ENCODE results near the gene NEUROG1. TPM values are rescaled to one million over a fixed set of nuclear protein-coding genes. Genes with fewer than 3 reads are reported as not detected.

Gene NEUROG1
- total and polyA plus RNA-seq, 2 of the 13 experiments (the other 11 are each of a cell fraction or from before 2014, with no cell fraction given): not detected

DNA sequence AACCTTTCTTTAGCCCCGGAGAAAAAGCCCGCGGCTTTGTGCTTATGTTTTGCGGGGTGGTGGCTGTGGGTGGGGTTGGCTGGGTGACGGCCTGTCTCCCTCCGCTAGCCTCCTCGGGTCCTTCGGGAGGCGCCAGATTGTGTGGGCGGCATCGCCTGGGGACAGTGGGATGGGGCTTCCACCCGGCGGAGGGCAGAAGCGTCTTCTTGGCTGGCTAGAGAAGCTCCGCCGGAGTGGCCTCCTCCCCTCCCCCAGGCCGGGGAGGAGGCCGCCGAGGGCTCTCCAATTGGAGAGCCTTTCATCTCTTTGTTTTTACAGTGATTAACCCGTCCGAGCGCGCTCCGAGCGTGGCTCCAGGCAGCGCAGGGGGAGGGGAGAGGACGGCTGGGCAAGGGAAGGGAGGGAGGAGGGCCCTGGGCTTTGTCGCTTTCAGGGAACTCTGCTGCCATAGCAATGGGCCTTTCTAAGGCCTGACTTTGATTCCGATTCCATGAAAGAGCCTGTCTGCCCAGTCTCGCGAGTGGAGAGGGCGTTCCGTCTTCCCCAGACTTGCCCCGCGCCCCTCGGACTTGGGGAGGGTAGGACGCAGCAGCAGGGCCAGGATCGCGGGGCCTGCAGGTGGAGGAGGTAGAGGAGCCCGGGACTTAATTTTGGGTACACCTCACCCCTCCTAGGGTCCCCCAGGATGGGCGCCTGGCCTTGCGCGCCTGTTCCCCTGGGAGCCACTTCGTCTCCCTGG lies 46.9 kb downstream of the NEUROG1 start (continued):
- TF ChIP-seq SOX6 (IDR thresholded peaks at IDR 0.05) (no peak), SOX6 (CRISPR knock-in tag; IDR thresholded peaks at IDR 0.05) (peak; percentile 57; the same call in 1 of the 2 replicates), PPARG (CRISPR knock-in tag; conservative IDR thresholded peaks at IDR 0.05) (peak; percentile 31; the same call in 1 of the 2 replicates), NR2F6 (IDR thresholded peaks at IDR 0.05) (no peak; the same call in 1 of the 2 replicates), NR2F6 (CRISPR knock-in tag; IDR thresholded peaks at IDR 0.05) (peak; percentile 34; the same call in 1 of the 2 replicates), TGIF2 (CRISPR knock-in tag; IDR thresholded peaks at IDR 0.05) (no peak), PCBP1 (IDR thresholded peaks at IDR 0.05; ENCODE audit: borderline replicate concordance, low read depth, low read length) (0 out of 2 replicates have a peak, but pooled peaks have one; percentile 49), MAZ (IDR thresholded peaks at IDR 0.05; ENCODE audit: borderline replicate concordance, low read depth, low read length) (no peak; the same call in 1 of the 2 replicates), MAZ (CRISPR knock-in tag; IDR thresholded peaks at IDR 0.05; ENCODE audit: low read depth) (no peak), HOXA3 (CRISPR knock-in tag; IDR thresholded peaks at IDR 0.05) (peak; percentile 40; the same call in 1 of the 2 replicates), NFE2L1 (CRISPR knock-in tag; IDR thresholded peaks at IDR 0.05; ENCODE audit: borderline replicate concordance) (no peak), ASH2L (IDR thresholded peaks at IDR 0.05; ENCODE audit: insufficient read length, low read depth, low read length) (peak; percentile 42), SRSF1 (optimal IDR thresholded peaks at IDR 0.05; ENCODE audit: low read depth, low read length) (peak; percentile 23), ZNF143 (CRISPR knock-in tag; IDR thresholded peaks at IDR 0.05) (no peak), ZNF703 (CRISPR knock-in tag; IDR thresholded peaks at IDR 0.05; ENCODE audit: borderline replicate concordance) (no peak), MYC (CRISPR knock-in tag; IDR thresholded peaks at IDR 0.05; ENCODE audit: borderline replicate concordance) (peak; percentile 45; the same call in 1 of the 2 replicates), FOXA1 (IDR thresholded peaks at IDR 0.05) (no peak), FOXA1 (CRISPR knock-in tag; IDR thresholded peaks at IDR 0.05) (peak; percentile 44; the same call in 1 of the 2 replicates)
- TF ChIP-seq, protein P1, sequence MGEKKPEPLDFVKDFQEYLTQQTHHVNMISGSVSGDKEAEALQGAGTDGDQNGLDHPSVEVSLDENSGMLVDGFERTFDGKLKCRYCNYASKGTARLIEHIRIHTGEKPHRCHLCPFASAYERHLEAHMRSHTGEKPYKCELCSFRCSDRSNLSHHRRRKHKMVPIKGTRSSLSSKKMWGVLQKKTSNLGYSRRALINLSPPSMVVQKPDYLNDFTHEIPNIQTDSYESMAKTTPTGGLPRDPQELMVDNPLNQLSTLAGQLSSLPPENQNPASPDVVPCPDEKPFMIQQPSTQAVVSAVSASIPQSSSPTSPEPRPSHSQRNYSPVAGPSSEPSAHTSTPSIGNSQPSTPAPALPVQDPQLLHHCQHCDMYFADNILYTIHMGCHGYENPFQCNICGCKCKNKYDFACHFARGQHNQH (CRISPR knock-in tag; IDR thresholded peaks at IDR 0.05): peak; percentile 39; the same call in 1 of the 2 replicates
- TF ChIP-seq, protein P2, sequence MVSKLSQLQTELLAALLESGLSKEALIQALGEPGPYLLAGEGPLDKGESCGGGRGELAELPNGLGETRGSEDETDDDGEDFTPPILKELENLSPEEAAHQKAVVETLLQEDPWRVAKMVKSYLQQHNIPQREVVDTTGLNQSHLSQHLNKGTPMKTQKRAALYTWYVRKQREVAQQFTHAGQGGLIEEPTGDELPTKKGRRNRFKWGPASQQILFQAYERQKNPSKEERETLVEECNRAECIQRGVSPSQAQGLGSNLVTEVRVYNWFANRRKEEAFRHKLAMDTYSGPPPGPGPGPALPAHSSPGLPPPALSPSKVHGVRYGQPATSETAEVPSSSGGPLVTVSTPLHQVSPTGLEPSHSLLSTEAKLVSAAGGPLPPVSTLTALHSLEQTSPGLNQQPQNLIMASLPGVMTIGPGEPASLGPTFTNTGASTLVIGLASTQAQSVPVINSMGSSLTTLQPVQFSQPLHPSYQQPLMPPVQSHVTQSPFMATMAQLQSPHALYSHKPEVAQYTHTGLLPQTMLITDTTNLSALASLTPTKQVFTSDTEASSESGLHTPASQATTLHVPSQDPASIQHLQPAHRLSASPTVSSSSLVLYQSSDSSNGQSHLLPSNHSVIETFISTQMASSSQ (IDR thresholded peaks at IDR 0.05; ENCODE audit: low read depth): no peak
- TF ChIP-seq, protein P2 (CRISPR knock-in tag; IDR thresholded peaks at IDR 0.05; ENCODE audit: borderline replicate concordance): 0 out of 2 replicates have a peak, but pooled peaks have one; percentile 56
- TF ChIP-seq, protein P3, sequence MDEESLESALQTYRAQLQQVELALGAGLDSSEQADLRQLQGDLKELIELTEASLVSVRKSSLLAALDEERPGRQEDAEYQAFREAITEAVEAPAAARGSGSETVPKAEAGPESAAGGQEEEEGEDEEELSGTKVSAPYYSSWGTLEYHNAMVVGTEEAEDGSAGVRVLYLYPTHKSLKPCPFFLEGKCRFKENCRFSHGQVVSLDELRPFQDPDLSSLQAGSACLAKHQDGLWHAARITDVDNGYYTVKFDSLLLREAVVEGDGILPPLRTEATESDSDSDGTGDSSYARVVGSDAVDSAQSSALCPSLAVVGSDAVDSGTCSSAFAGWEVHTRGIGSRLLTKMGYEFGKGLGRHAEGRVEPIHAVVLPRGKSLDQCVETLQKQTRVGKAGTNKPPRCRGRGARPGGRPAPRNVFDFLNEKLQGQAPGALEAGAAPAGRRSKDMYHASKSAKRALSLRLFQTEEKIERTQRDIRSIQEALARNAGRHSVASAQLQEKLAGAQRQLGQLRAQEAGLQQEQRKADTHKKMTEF (CRISPR knock-in tag; IDR thresholded peaks at IDR 0.05): peak; percentile 46; the same call in 1 of the 2 replicates
- TF ChIP-seq, protein P4, sequence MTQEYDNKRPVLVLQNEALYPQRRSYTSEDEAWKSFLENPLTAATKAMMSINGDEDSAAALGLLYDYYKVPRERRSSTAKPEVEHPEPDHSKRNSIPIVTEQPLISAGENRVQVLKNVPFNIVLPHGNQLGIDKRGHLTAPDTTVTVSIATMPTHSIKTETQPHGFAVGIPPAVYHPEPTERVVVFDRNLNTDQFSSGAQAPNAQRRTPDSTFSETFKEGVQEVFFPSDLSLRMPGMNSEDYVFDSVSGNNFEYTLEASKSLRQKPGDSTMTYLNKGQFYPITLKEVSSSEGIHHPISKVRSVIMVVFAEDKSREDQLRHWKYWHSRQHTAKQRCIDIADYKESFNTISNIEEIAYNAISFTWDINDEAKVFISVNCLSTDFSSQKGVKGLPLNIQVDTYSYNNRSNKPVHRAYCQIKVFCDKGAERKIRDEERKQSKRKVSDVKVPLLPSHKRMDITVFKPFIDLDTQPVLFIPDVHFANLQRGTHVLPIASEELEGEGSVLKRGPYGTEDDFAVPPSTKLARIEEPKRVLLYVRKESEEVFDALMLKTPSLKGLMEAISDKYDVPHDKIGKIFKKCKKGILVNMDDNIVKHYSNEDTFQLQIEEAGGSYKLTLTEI (CRISPR knock-in tag; conservative IDR thresholded peaks at IDR 0.05): no peak
